Heart left ventricle (tissue), 16 donors: ENCODE measurements around the gene EML1. TPM values are rescaled to one million over a fixed set of nuclear protein-coding genes. Genes with fewer than 3 reads are reported as not detected.

ENCODE experiments used
- ATAC-seq, 4 donors: fragments of 200-7000 bp; cut with Tn5 transposase; one replicate each; pipeline ENCODE4 v1.9.1; 2020 to 2022; ENCODE audit warnings: moderate library complexity in 4 of 4, mild to moderate bottlenecking in 3 of 4, moderate number of reproducible peaks in 1 of 4
- DNase-seq, 5 donors: peaks; one replicate each; pipeline ENCODE4 v3.0.0-alpha.2; 2020
- H3K27ac ChIP-seq, 12 donors: fragments of 200-600 bp; sonication (generic) in 4 of 12; one replicate each; pipeline versions ENCODE4 v1.5.0 to v1.8.0; 2016 to 2022; ENCODE audit warnings: mild to moderate bottlenecking in 2 of 12
- H3K27me3 ChIP-seq, 9 donors: fragments of 200-600 bp; sonication (generic) in 2 of 9; one replicate each; pipeline versions ENCODE4 v1.5.1 to v1.8.0; 2016 to 2022; ENCODE audit warnings: mild to moderate bottlenecking in 3 of 9
- H3K36me3 ChIP-seq, 9 donors: fragments of 200-600 bp; sonication (generic) in 2 of 9; one replicate each; pipeline versions ENCODE4 v1.5.0 to v1.8.0; 2018 to 2022; ENCODE audit warnings: mild to moderate bottlenecking in 2 of 9
- H3K4me1 ChIP-seq, 12 donors: fragments of 200-600 bp; sonication (generic) in 4 of 12; one replicate each; pipeline versions ENCODE4 v1.5.0 to v1.8.0; 2016 to 2022; ENCODE audit warnings: mild to moderate bottlenecking in 3 of 12
- H3K4me3 ChIP-seq, 12 donors: fragments of 200-600 bp; sonication (generic) in 4 of 12; one replicate each; pipeline versions ENCODE4 v1.5.0 to v1.8.0; 2017 to 2022; ENCODE audit warnings: mild to moderate bottlenecking in 9 of 12, moderate library complexity in 4 of 12
- H3K9me3 ChIP-seq, 12 donors: fragments of 200-600 bp; sonication (generic) in 4 of 12; one replicate each; pipeline versions ENCODE4 v1.5.0 to v1.8.0; 2016 to 2022; ENCODE audit warnings: mild to moderate bottlenecking in 1 of 12
- POLR2A ChIP-seq, 2 donors: fragments of 450-650 bp; IDR thresholded peaks; one replicate each; pipeline ENCODE4 v1.6.1; 2017; ENCODE audit warnings: antibody characterized with exemption in 2 of 2, mild to moderate bottlenecking in 2 of 2, moderate library complexity in 2 of 2
- WGBS, 4 donors: extraction: QIAGEN DNeasy Blood & Tissue Kit in 2 of 4; methylation state at CpG; one replicate each; pipeline versions ENCODE4 v1.1.5 to v1.1.7; 2013 to 2018; 5-methylcytosine and 5-hydroxymethylcytosine counted together
- intact Hi-C, 10 donors: fragments of 100-400 bp; cut with DNase I; formaldehyde crosslinking; loops; one replicate each; pipeline versions ENCODE4 v1.11.1 to v1.14.2; 2022
- polyA plus RNA-seq, 2 donors: library from polyadenylated mRNA; stranded (reverse); fragments of 200-250 nt; gene quantifications; one replicate each; pipeline ENCODE4 v1.2.3, GENCODE V29; 2013
- total RNA-seq, 9 donors: library from RNA; depleted of rRNA in 2 of 9; stranded (reverse); fragments of >200 nt in 2 of 9; fragmentation: NEBNext Ultra II Directional in 3 of 9; extraction: Animal tissue kit (Norgen Biotek cat#: 25700) in 3 of 9; gene quantifications; one replicate each; pipeline versions ENCODE4 v1.1.0 to v1.2.4, GENCODE V29; 2016 to 2023
- TF ChIP-seq, protein P1 (sequence below), 12 donors: fragments of 200-600 bp; sonication (generic) in 4 of 12; IDR thresholded peaks; one replicate each; pipeline versions ENCODE4 v1.5.0 to v1.8.0; 2018 to 2022; ENCODE audit warnings: antibody characterized with exemption in 12 of 12, mild to moderate bottlenecking in 5 of 12
- donor health status: ischemic (EF 13 %, LVEDD 7.1; RV severe dilation, severe dysfunction).
- donor health status: healthy with polysubstance abuse.
- donor health status: DM: no; HTN: yes; CAD: no.
- donor health status: DM: no; HTN: no; CAD: no.
- donor health status: ischemic (EF 25% LVEDD 6.9; RV normal size, moderate dysfunction).
- donor health status: ischemic (EF 25% LVEDD 5.7; RV mildly dilated, moderate dysfunction).
- donor health status: healthy.
- donor health status: DM: yes; HTN: yes; CAD: no.
- donor health status: ischemic (EF 35%, LVEDD 5.7; RV mildly dilated, moderate dysfunction).
- donor health status: nonischemic (EF 11% LVEDD 7.7; RV severe dilation, severe dysfunction).
- donor health status: DM: yes; HTN: yes; CAD: no.
- donor health status: PGD.
- donor health status: ischemic (EF 29% LVEDD 5.4; RV normal size, mild dysfunction).
- donor health status: nonischemic (EF 23%, LVEDD 6.1; RV moderate dilation, normal function).

EML1 gene
- total and polyA plus RNA-seq, 11 donors = 7.4 to 49.7 (median 39.3) TPM

DNA sequence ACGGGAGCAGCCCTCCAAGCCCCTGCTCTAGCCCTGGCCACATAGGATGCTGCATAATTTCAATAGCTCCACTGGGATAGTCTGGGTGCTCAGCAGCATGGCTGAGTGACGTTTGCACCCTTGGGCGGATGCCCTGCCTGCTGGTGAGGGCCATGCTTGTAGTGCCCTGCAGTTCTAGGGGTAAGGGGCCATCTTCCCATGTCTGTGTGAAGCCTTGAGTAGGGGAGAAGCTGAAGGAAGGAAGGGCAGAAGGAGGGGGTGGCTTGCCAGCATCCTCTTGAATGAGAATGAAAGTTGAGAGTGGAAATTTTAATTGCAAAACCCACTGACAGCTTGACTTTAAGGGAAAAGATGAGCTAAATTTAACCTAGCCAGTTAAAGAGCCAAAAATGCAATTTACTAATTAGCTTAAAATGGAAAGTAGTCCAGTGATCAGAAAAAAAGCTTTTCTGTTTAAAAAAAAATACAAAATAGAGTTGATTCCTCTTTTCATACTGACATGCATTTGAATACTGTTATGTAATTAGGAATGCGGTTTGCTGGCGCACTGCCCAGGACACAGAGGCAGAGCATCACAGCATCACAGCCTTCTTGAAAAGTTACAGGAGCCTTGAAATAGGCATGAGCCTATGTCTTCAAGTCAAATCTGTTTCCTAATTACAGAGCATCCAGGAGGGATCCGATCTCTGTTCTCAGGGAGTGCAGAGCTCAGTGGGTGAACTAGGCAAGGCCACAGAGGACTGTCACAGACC, 18.5 kb upstream of the EML1 start:
- peak overlapping the region in 1 of 12 donors; percentile 86 for H3K27ac ChIP-seq
- no peaks in the 10 kb centered on the region for H3K27me3 ChIP-seq
- peaks cover 0 to 4% (median 0%) of the 10 kb centered on the region in 9 donors for H3K36me3 ChIP-seq
- WGBS, 4 donors = 57 to 61% (median 58%) methylated on average over 6 of the region's 6 CpGs
- peaks cover 0 to 21% (median 8%) of the 10 kb centered on the region in 12 donors for H3K4me1 ChIP-seq
- TF ChIP-seq, protein P1, sequence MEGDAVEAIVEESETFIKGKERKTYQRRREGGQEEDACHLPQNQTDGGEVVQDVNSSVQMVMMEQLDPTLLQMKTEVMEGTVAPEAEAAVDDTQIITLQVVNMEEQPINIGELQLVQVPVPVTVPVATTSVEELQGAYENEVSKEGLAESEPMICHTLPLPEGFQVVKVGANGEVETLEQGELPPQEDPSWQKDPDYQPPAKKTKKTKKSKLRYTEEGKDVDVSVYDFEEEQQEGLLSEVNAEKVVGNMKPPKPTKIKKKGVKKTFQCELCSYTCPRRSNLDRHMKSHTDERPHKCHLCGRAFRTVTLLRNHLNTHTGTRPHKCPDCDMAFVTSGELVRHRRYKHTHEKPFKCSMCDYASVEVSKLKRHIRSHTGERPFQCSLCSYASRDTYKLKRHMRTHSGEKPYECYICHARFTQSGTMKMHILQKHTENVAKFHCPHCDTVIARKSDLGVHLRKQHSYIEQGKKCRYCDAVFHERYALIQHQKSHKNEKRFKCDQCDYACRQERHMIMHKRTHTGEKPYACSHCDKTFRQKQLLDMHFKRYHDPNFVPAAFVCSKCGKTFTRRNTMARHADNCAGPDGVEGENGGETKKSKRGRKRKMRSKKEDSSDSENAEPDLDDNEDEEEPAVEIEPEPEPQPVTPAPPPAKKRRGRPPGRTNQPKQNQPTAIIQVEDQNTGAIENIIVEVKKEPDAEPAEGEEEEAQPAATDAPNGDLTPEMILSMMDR (IDR thresholded peaks at IDR 0.05) = no peak
- TF ChIP-seq POLR2A (IDR thresholded peaks at IDR 0.05) = no peak
- intact Hi-C loops = no loop called here
- no peak overlapping the region for H3K4me3 ChIP-seq
- H3K9me3 ChIP-seq = peaks cover 0 to 16% (median 0%) of the 10 kb centered on the region in 12 donors
- ATAC-seq (peak in 2 of 4 donors; percentile 20 to 22), DNase-seq (peak in 1 of 5 donors; percentile 52)

DNA sequence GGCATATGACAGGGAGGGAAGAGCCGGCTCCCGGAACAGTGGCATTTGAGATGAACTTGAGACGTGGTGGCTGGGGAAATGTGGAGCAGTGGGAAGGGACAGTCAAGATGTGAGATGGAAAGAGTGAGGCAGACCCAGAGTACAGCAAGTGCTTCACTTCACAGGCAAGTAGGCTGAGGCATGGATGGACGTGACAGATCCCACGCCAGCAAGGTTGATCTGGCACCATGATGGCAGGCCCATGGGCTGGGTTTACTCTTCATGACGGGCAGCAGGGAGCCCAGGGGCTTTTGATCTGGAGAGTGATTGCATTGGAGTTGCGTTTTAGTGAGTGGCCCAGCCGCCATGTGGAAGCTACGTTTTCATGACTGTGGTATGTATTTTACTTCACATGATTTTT, 17.9 kb upstream of the EML1 start:
- Histone ChIP-seq H3K4me3 (no peak overlapping the region), H3K4me1 (peaks cover 0 to 21% (median 8%) of the 10 kb centered on the region in 12 donors), H3K36me3 (peaks cover 0 to 4% (median 0%) of the 10 kb centered on the region in 9 donors), H3K9me3 (peaks cover 0 to 20% (median 0%) of the 10 kb centered on the region in 12 donors), H3K27me3 (no peaks in the 10 kb centered on the region), H3K27ac (peak overlapping the region in 1 of 12 donors; percentile 86)
- ATAC-seq (no peak), DNase-seq (no peak)
- TF ChIP-seq, protein P1 (IDR thresholded peaks at IDR 0.05) = no peak
- TF ChIP-seq POLR2A (IDR thresholded peaks at IDR 0.05) = no peak
- WGBS, 4 donors = 81 to 92% (median 87%) methylated on average over 9 of the region's 9 CpGs
- intact Hi-C loops = no loop called here

DNA sequence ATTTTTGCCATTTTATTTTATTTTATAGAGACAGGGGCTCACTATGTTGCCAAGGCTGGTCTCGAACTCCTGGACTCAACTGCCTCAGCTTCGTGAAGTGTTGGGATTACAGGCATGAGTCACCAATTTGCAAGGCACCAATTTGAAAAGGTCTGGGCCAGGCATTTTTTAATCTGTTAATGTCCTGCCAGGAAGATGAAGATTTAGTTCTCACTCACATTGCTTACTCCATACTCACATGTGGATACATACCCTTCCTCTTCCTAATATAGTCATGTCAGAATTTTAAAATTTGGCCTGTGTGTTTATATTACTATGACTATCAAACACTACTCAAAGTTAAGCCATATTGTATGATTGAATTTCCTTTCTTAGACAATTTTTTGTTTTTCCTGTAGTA, 15.3 kb upstream of the EML1 start:
- Histone ChIP-seq H3K27me3 (no peaks in the 10 kb centered on the region), H3K4me3 (no peak overlapping the region), H3K27ac (no peak overlapping the region), H3K36me3 (peaks cover 0 to 4% (median 0%) of the 10 kb centered on the region in 9 donors), H3K9me3 (peaks cover 0 to 20% (median 0%) of the 10 kb centered on the region in 12 donors), H3K4me1 (peaks cover 0 to 21% (median 8%) of the 10 kb centered on the region in 12 donors)
- DNase-seq (no peak), ATAC-seq (no peak)
- intact Hi-C loops = no loop called here
- WGBS, 4 donors = 94 to 96% (median 96%) methylated on average over 2 of the region's 2 CpGs
- TF ChIP-seq, protein P1 (IDR thresholded peaks at IDR 0.05) = no peak
- no peak for TF ChIP-seq POLR2A (IDR thresholded peaks at IDR 0.05)

DNA sequence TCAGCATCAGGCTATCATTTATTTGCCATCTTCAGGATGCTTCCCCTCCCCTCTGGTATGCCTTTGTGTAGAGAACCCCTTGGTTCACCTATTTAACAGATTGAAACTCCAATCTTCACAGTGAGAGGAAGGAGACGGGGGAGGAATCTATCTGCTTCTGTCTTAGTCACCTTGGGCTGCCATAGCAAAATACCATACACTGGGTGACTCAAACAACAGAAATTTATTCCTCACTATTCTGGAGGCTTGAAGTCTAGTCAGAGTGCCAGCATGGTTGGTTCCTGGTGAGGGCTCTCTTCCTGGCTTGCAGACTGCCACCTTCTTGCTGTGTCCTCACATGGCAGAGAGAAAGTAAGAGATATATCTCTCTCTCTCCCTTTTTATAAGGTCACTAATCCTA, 13.5 kb upstream of the EML1 start:
- Histone ChIP-seq H3K27me3 (no peaks in the 10 kb centered on the region), H3K27ac (no peak overlapping the region), H3K4me1 (peaks cover 0 to 11% (median 3%) of the 10 kb centered on the region in 12 donors), H3K9me3 (peaks cover 0 to 20% (median 0%) of the 10 kb centered on the region in 12 donors), H3K36me3 (peaks cover 0 to 4% (median 0%) of the 10 kb centered on the region in 9 donors), H3K4me3 (no peak overlapping the region)
- TF ChIP-seq, protein P1 (IDR thresholded peaks at IDR 0.05) = no peak
- TF ChIP-seq POLR2A (IDR thresholded peaks at IDR 0.05) = no peak
- WGBS, 4 donors = 91 to 100% (median 97%) methylated on average over 1 of the region's 1 CpG
- ATAC-seq (no peak), DNase-seq (no peak)
- intact Hi-C loops = loop anchor here in 1 of 10 donors (5.0 kb wide), 1 partner anchor 37 kb away; no protein-coding TSS in a partner anchor
